Measurements from ENCODE around the gene KLK2.

The KLK2 gene

DNA sequence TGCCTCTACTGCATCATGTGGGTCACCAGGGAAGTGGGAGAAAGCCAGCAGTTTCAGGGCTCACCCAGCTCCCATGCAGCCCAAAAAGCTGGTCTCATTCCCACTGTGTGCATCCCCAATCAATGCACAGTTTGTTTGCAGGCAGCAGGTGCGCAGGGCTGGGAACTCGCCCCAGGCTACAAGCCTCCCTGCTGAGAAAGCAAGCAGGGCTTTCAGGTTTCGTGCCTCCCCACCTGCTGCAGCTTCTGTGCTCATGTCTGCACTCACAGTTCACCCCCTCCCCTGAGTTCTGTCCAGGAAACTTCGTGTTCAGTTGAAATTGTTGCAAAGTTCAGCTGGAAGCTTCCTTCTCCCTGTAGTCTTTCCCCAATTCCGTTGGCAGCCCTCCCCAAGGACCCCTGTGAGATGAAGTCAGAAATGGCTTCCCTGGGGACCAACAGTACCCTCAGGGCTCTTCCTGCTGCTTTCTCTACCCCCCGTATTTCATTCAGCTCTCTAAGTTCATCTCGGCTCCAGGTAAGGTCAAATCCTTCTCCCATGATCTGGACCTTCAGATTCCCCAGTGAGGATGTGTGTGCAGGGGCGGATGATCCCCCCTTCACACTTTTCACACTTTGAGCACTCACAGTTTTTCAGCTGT, 28.8 kb upstream of the KLK2 start:
- FAIRE-seq (no peak), DNase-seq (ENCODE audit: extremely low spot score, insufficient read length, low read depth) (no peak)

DNA sequence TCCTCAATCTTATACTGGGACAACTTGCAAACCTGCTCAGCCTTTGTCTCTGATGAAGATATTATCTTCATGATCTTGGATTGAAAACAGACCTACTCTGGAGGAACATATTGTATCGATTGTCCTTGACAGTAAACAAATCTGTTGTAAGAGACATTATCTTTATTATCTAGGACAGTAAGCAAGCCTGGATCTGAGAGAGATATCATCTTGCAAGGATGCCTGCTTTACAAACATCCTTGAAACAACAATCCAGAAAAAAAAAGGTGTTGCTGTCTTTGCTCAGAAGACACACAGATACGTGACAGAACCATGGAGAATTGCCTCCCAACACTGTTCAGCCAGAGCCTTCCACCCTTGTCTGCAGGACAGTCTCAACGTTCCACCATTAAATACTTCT, 22.5 kb upstream of the KLK2 start:
- DNase-seq (ENCODE audit: extremely low spot score, insufficient read length, low read depth) (no peak), FAIRE-seq (no peak)

- DNase-seq (ENCODE audit: extremely low spot score, insufficient read length, low read depth), result no peak
- no peak for FAIRE-seq
Measured at GRCh38 chr19:50851620-50852019, 21.6 kb upstream of the KLK2 start.

GRCh38 chr19:50854636-50855410, 18.4 kb upstream of the KLK2 start, which contains the start of gene KLK3:
KLK3 (plus strand) TSS chr19:50854915; CDS start chr19:50854956, 41 bp downstream.
- FAIRE-seq, result no peak

GRCh38 chr19:50857366-50857765, 15.9 kb upstream of the KLK2 start:
- DNase-seq (ENCODE audit: extremely low spot score, insufficient read length, low read depth), result no peak
- FAIRE-seq, result no peak

More at GRCh38 chr19:50854636-50855410, 18.4 kb upstream of the KLK2 start, which contains the start of gene KLK3:
- no peak for DNase-seq (ENCODE audit: extremely low spot score, insufficient read length, low read depth)

- DNase-seq (ENCODE audit: extremely low spot score, insufficient read length, low read depth), result no peak
- no peak for FAIRE-seq
Measured at GRCh38 chr19:50858886-50859285, 14.4 kb upstream of the KLK2 start.

DNA sequence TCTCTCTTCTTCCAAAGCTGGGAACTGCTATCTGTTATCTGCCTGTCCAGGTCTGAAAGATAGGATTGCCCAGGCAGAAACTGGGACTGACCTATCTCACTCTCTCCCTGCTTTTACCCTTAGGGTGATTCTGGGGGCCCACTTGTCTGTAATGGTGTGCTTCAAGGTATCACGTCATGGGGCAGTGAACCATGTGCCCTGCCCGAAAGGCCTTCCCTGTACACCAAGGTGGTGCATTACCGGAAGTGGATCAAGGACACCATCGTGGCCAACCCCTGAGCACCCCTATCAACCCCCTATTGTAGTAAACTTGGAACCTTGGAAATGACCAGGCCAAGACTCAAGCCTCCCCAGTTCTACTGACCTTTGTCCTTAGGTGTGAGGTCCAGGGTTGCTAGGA, 13.4 kb upstream of the KLK2 start:
- DNase-seq (ENCODE audit: extremely low spot score, insufficient read length, low read depth) (no peak), FAIRE-seq (no peak)

- DNase-seq (ENCODE audit: extremely low spot score, insufficient read length, low read depth) (no peak), FAIRE-seq (no peak)
Measured at GRCh38 chr19:50861010-50861409, 12.2 kb upstream of the KLK2 start.

DNA sequence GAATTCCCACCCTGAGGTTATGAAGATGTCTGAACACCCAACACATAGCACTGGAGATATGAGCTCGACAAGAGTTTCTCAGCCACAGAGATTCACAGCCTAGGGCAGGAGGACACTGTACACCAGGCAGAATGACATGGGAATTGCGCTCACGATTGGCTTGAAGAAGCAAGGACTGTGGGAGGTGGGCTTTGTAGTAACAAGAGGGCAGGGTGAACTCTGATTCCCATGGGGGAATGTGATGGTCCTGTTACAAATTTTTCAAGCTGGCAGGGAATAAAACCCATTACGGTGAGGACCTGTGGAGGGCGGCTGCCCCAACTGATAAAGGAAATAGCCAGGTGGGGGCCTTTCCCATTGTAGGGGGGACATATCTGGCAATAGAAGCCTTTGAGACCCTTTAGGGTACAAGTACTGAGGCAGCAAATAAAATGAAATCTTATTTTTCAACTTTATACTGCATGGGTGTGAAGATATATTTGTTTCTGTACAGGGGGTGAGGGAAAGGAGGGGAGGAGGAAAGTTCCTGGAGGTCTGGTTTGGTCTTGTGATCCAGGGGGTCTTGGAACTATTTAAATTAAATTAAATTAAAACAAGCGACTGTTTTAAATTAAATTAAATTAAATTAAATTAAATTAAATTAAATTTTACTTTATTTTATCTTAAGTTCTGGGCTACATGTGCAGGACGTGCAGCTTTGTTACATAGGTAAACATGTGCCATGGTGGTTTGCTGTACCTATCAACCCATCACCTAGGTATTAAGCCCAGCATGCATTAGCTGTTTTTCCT, 11.5 kb upstream of the KLK2 start:
- no peak for DNase-seq (ENCODE audit: extremely low spot score, insufficient read length, low read depth)

DNA sequence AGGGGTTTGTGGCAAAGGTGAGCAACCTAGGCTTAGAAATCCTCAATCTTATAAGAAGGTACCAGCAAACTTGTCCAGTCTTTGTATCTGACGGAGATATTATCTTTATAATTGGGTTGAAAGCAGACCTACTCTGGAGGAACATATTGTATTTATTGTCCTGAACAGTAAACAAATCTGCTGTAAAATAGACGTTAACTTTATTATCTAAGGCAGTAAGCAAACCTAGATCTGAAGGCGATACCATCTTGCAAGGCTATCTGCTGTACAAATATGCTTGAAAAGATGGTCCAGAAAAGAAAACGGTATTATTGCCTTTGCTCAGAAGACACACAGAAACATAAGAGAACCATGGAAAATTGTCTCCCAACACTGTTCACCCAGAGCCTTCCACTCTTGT, 3.8 kb upstream of the KLK2 start:
- DNase-seq (ENCODE audit: extremely low spot score, insufficient read length, low read depth) (no peak), FAIRE-seq (no peak)

More for the DNA sequence above, 11.5 kb upstream of the KLK2 start:
- no peak for FAIRE-seq

DNA sequence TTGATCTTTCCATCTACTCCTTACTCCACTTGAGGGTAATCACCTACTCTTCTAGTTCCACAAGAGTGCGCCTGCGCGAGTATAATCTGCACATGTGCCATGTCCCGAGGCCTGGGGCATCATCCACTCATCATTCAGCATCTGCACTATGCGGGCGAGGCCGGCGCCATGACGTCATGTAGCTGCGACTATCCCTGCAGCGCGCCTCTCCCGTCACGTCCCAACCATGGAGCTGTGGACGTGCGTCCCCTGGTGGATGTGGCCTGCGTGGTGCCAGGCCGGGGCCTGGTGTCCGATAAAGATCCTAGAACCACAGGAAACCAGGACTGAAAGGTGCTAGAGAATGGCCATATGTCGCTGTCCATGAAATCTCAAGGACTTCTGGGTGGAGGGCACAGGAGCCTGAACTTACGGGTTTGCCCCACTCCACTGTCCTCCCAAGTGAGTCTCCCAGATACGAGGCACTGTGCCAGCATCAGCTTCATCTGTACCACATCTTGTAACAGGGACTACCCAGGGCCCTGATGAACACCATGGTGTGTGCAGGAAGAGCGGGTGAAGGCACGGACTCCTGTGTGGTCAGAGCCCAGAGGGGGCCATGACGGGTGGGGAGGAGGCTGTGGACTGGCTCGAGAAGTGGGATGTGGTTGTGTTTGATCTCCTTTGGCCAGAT, 2.7 kb upstream of the KLK2 start:
- FAIRE-seq, result no peak
- DNase-seq (ENCODE audit: extremely low spot score, insufficient read length, low read depth), result no peak

- FAIRE-seq (no peak), DNase-seq (ENCODE audit: extremely low spot score, insufficient read length, low read depth) (no peak)
Measured at GRCh38 chr19:50874211-50874610, 972 bp downstream of the KLK2 start.

GRCh38 chr19:50875795-50876422, 2.7 kb downstream of the KLK2 start:
- peak; percentile 64 for FAIRE-seq

GRCh38 chr19:50876456-50876855, 3.2 kb downstream of the KLK2 start:
- no peak for FAIRE-seq
- no peak for DNase-seq (ENCODE audit: extremely low spot score, insufficient read length, low read depth)

More at GRCh38 chr19:50875795-50876422, 2.7 kb downstream of the KLK2 start:
- DNase-seq (ENCODE audit: extremely low spot score, insufficient read length, low read depth), result no peak

DNA sequence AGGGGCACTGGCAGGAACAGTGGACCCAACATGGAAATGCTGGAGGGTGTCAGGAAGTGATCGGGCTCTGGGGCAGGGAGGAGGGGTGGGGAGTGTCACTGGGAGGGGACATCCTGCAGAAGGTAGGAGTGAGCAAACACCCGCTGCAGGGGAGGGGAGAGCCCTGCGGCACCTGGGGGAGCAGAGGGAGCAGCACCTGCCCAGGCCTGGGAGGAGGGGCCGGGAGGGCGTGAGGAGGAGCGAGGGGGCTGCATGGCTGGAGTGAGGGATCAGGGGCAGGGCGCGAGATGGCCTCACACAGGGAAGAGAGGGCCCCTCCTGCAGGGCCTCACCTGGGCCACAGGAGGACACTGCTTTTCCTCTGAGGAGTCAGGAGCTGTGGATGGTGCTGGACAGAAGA, 4.1 kb downstream of the KLK2 start:
- no peak for FAIRE-seq
- DNase-seq (ENCODE audit: extremely low spot score, insufficient read length, low read depth), result no peak

DNA sequence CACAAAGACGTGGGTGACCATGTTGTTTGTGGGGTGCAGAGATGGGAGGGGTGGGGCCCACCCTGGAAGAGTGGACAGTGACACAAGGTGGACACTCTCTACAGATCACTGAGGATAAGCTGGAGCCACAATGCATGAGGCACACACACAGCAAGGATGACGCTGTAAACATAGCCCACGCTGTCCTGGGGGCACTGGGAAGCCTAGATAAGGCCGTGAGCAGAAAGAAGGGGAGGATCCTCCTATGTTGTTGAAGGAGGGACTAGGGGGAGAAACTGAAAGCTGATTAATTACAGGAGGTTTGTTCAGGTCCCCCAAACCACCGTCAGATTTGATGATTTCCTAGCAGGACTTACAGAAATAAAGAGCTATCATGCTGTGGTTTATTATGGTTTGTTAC, 5.6 kb downstream of the KLK2 start:
- FAIRE-seq (no peak), DNase-seq (ENCODE audit: extremely low spot score, insufficient read length, low read depth) (no peak)

GRCh38 chr19:50880241-50880640, 7.0 kb downstream of the KLK2 start:
- FAIRE-seq, result no peak
- no peak for DNase-seq (ENCODE audit: extremely low spot score, insufficient read length, low read depth)

- no peak for FAIRE-seq
- DNase-seq (ENCODE audit: extremely low spot score, insufficient read length, low read depth), result no peak
Measured at GRCh38 chr19:50882188-50882587, 8.9 kb downstream of the KLK2 start.

DNA sequence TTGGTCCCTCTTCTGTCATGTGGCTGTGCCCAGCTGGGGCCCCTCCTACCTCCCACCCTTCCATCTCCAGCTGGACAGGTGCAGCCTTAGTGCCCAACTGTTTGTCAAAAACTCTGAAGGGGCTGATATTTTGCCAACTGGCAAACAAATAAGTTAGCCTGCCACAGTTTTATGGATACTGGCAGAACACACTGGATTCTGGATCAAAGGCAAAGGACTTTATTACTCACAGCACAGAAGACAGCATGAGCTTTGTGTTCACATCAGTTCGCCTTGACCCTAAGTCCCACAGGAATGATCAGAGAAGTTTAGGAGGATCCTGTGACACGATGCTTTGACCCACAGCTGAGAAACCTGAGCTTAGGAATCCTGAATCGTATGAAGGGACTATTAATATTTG, 16.4 kb downstream of the KLK2 start:
- DNase-seq (ENCODE audit: extremely low spot score, insufficient read length, low read depth) (no peak), FAIRE-seq (no peak)

Measured in GM18507 (cell line).